ENCODE data around the gene ZNRF1. TPM values are rescaled to one million over a fixed set of nuclear protein-coding genes. Genes with fewer than 3 reads are reported as not detected.
A peak's percentile ranks its signal among the peaks of the same experiment; 100 is the strongest.
"Not testable (repeated sequence)": the region's sequence is repeated elsewhere in the genome, so short reads cannot be mapped to it uniquely, and the experiment has no call there.

The ZNRF1 gene
- total and polyA plus RNA-seq, 4 donors: 13.2 to 103 (median 54.9) TPM

GRCh38 chr16:74984194-74984528 is 14.7 kb upstream of the ZNRF1 start:
- H3K9me3 ChIP-seq (ENCODE audit: control insufficient read depth, insufficient read depth, low read length): no peaks in the 10 kb centered on the region
- WGBS (ENCODE audit: insufficient coverage): 24% methylated on average over 11 of the region's 13 CpGs
- DNase-seq (ENCODE audit: low read depth in 4 of 6, low spot score in 6 of 6): no peak
- H3K27ac ChIP-seq (ENCODE audit: low read depth, low read length): no peak overlapping the region
- no peaks in the 10 kb centered on the region for H3K36me3 ChIP-seq (ENCODE audit: control insufficient read depth, insufficient read depth, low read length)
- no peaks in the 10 kb centered on the region for H3K27me3 ChIP-seq (ENCODE audit: control insufficient read depth, insufficient read depth, low read length)
- H3K4me3 ChIP-seq (ENCODE audit: low read depth, low read length): peak overlapping the region; percentile 99
- H3K4me1 ChIP-seq (ENCODE audit: control insufficient read depth, insufficient read depth, low read length): peaks cover 12% of the 10 kb centered on the region

GRCh38 chr16:74984529-74985296 is 14.1 kb upstream of the ZNRF1 start, which contains the start of gene WDR59:
WDR59 (minus strand) TSS chr16:74985123; CDS start chr16:74985017, 106 bp downstream.
- peak within 1 kb of the TSS; percentile 99 for H3K4me3 ChIP-seq (ENCODE audit: low read depth, low read length)
- peak; percentile 95 to 100 (median 100) for DNase-seq (ENCODE audit: low read depth in 4 of 6, low spot score in 6 of 6)
- under 1% methylated on average over 68 of the region's 68 CpGs for WGBS (ENCODE audit: insufficient coverage)
- H3K4me1 ChIP-seq (ENCODE audit: control insufficient read depth, insufficient read depth, low read length): peaks cover 12% of the 10 kb centered on the region
- peak within 1 kb of the TSS; percentile 47 for H3K27ac ChIP-seq (ENCODE audit: low read depth, low read length)
- no peaks in the 10 kb centered on the region for H3K36me3 ChIP-seq (ENCODE audit: control insufficient read depth, insufficient read depth, low read length)
- no peaks in the 10 kb centered on the region for H3K9me3 ChIP-seq (ENCODE audit: control insufficient read depth, insufficient read depth, low read length)
- no peaks in the 10 kb centered on the region for H3K27me3 ChIP-seq (ENCODE audit: control insufficient read depth, insufficient read depth, low read length)

GRCh38 chr16:74987027-74987681 is 11.7 kb upstream of the ZNRF1 start:
- 96% methylated on average over 3 of the region's 8 CpGs for WGBS (ENCODE audit: insufficient coverage)
- Histone ChIP-seq H3K36me3 (ENCODE audit: control insufficient read depth, insufficient read depth, low read length) (no peaks in the 10 kb centered on the region), H3K4me1 (ENCODE audit: control insufficient read depth, insufficient read depth, low read length) (peaks cover 12% of the 10 kb centered on the region), H3K4me3 (ENCODE audit: low read depth, low read length) (no peak overlapping the region), H3K27me3 (ENCODE audit: control insufficient read depth, insufficient read depth, low read length) (no peaks in the 10 kb centered on the region), H3K9me3 (ENCODE audit: control insufficient read depth, insufficient read depth, low read length) (no peaks in the 10 kb centered on the region), H3K27ac (ENCODE audit: low read depth, low read length) (no peak overlapping the region)
- DNase-seq (ENCODE audit: low read depth in 4 of 6, low spot score in 6 of 6): no peak

- not testable (repeated sequence) for DNase-seq (ENCODE audit: low read depth in 4 of 6, low spot score in 6 of 6); H3K27me3 ChIP-seq (ENCODE audit: control insufficient read depth, insufficient read depth, low read length); H3K36me3 ChIP-seq (ENCODE audit: control insufficient read depth, insufficient read depth, low read length); H3K4me3 ChIP-seq (ENCODE audit: low read depth, low read length); H3K9me3 ChIP-seq (ENCODE audit: control insufficient read depth, insufficient read depth, low read length); H3K27ac ChIP-seq (ENCODE audit: low read depth, low read length); H3K4me1 ChIP-seq (ENCODE audit: control insufficient read depth, insufficient read depth, low read length)
- WGBS (ENCODE audit: insufficient coverage): 100% methylated on average over 1 of the region's 3 CpGs
These were observed 9.0 kb upstream of the ZNRF1 start for GRCh38 chr16:74989864-74990263.

- Histone ChIP-seq H3K36me3 (ENCODE audit: control insufficient read depth, insufficient read depth, low read length) (no peaks in the 10 kb centered on the region), H3K9me3 (ENCODE audit: control insufficient read depth, insufficient read depth, low read length) (no peaks in the 10 kb centered on the region), H3K27ac (ENCODE audit: low read depth, low read length) (no peak overlapping the region), H3K4me1 (ENCODE audit: control insufficient read depth, insufficient read depth, low read length) (no peaks in the 10 kb centered on the region), H3K4me3 (ENCODE audit: low read depth, low read length) (no peak overlapping the region), H3K27me3 (ENCODE audit: control insufficient read depth, insufficient read depth, low read length) (no peaks in the 10 kb centered on the region)
- 96% methylated on average over 5 of the region's 10 CpGs for WGBS (ENCODE audit: insufficient coverage)
- no peak for DNase-seq (ENCODE audit: low read depth in 4 of 6, low spot score in 6 of 6)
These were observed 8.0 kb upstream of the ZNRF1 start for GRCh38 chr16:74990832-74991231.

- Histone ChIP-seq H3K4me3 (ENCODE audit: low read depth, low read length) (no peak overlapping the region), H3K9me3 (ENCODE audit: control insufficient read depth, insufficient read depth, low read length) (no peaks in the 10 kb centered on the region), H3K4me1 (ENCODE audit: control insufficient read depth, insufficient read depth, low read length) (no peaks in the 10 kb centered on the region), H3K27me3 (ENCODE audit: control insufficient read depth, insufficient read depth, low read length) (no peaks in the 10 kb centered on the region), H3K36me3 (ENCODE audit: control insufficient read depth, insufficient read depth, low read length) (no peaks in the 10 kb centered on the region), H3K27ac (ENCODE audit: low read depth, low read length) (no peak overlapping the region)
- DNase-seq (ENCODE audit: low read depth in 4 of 6, low spot score in 6 of 6): no peak
- WGBS (ENCODE audit: insufficient coverage): 84% methylated on average over 4 of the region's 5 CpGs
These were observed 7.6 kb upstream of the ZNRF1 start for GRCh38 chr16:74991268-74991592.

- Histone ChIP-seq H3K4me3 (ENCODE audit: low read depth, low read length) (no peak overlapping the region), H3K9me3 (ENCODE audit: control insufficient read depth, insufficient read depth, low read length) (no peaks in the 10 kb centered on the region), H3K27me3 (ENCODE audit: control insufficient read depth, insufficient read depth, low read length) (no peaks in the 10 kb centered on the region), H3K36me3 (ENCODE audit: control insufficient read depth, insufficient read depth, low read length) (no peaks in the 10 kb centered on the region), H3K4me1 (ENCODE audit: control insufficient read depth, insufficient read depth, low read length) (no peaks in the 10 kb centered on the region), H3K27ac (ENCODE audit: low read depth, low read length) (no peak overlapping the region)
- 74% methylated on average over 8 of the region's 13 CpGs for WGBS (ENCODE audit: insufficient coverage)
- DNase-seq (ENCODE audit: low read depth in 4 of 6, low spot score in 6 of 6): no peak
These were observed 7.0 kb upstream of the ZNRF1 start for GRCh38 chr16:74991593-74992403.

GRCh38 chr16:74995986-74996385 is 2.8 kb upstream of the ZNRF1 start:
- Histone ChIP-seq H3K27ac (ENCODE audit: low read depth, low read length) (no peak overlapping the region), H3K4me3 (ENCODE audit: low read depth, low read length) (no peak overlapping the region), H3K36me3 (ENCODE audit: control insufficient read depth, insufficient read depth, low read length) (no peaks in the 10 kb centered on the region), H3K9me3 (ENCODE audit: control insufficient read depth, insufficient read depth, low read length) (no peaks in the 10 kb centered on the region), H3K27me3 (ENCODE audit: control insufficient read depth, insufficient read depth, low read length) (no peaks in the 10 kb centered on the region), H3K4me1 (ENCODE audit: control insufficient read depth, insufficient read depth, low read length) (peaks cover 20% of the 10 kb centered on the region)
- DNase-seq (ENCODE audit: low read depth in 4 of 6, low spot score in 6 of 6): no peak
- WGBS (ENCODE audit: insufficient coverage): no CpG with 5 or more reads among the region's 1 CpG

GRCh38 chr16:74997042-74997491 is 1.8 kb upstream of the ZNRF1 start:
- H3K4me3 ChIP-seq (ENCODE audit: low read depth, low read length): no peak overlapping the region
- H3K27ac ChIP-seq (ENCODE audit: low read depth, low read length): no peak overlapping the region
- no peaks in the 10 kb centered on the region for H3K36me3 ChIP-seq (ENCODE audit: control insufficient read depth, insufficient read depth, low read length)
- H3K27me3 ChIP-seq (ENCODE audit: control insufficient read depth, insufficient read depth, low read length): no peaks in the 10 kb centered on the region
- WGBS (ENCODE audit: insufficient coverage): 95% methylated on average over 4 of the region's 8 CpGs
- H3K9me3 ChIP-seq (ENCODE audit: control insufficient read depth, insufficient read depth, low read length): no peaks in the 10 kb centered on the region
- peaks cover 20% of the 10 kb centered on the region for H3K4me1 ChIP-seq (ENCODE audit: control insufficient read depth, insufficient read depth, low read length)
- no peak for DNase-seq (ENCODE audit: low read depth in 4 of 6, low spot score in 6 of 6)

Data from spinal cord (tissue), 10 donors.